GM12865 (cell line): ENCODE data around the gene IFITM1.
"Not testable (repeated sequence)": the region's sequence is repeated elsewhere in the genome, so short reads cannot be mapped to it uniquely, and the experiment has no call there.

Experiments used
- DNase-seq: peaks from one replicate; pipeline ENCODE4 v3.0.0; 2010; ENCODE audit warnings: low read depth
- H3K4me3 ChIP-seq: 2 replicates; pipeline ENCODE4 v1.5.1; 2011; ENCODE audit warnings: mild to moderate bottlenecking, low read depth, low read length, control low read depth
- CTCF ChIP-seq: IDR thresholded peaks from 2 replicates; pipeline ENCODE4 v1.5.1; 2011; ENCODE audit warnings: low read length, control low read depth, low read depth, inconsistent platforms; ENCODE audit not compliant: insufficient read depth; ENCODE audit errors: missing control alignments

The IFITM1 gene

GRCh38 chr11:284105-285020 is 29.5 kb upstream of the IFITM1 start:
- no peak overlapping the region for H3K4me3 ChIP-seq
- no peak for TF ChIP-seq CTCF
- DNase-seq, result no peak

GRCh38 chr11:285021-285893 is 28.6 kb upstream of the IFITM1 start:
- no peak overlapping the region for H3K4me3 ChIP-seq
- TF ChIP-seq CTCF, result no peak
- no peak for DNase-seq

GRCh38 chr11:285894-286220 is 28.0 kb upstream of the IFITM1 start:
- H3K4me3 ChIP-seq, result no peak overlapping the region
- DNase-seq, result no peak
- no peak for TF ChIP-seq CTCF

- not testable (repeated sequence) for H3K4me3 ChIP-seq
Measured at GRCh38 chr11:286977-287820, 26.6 kb upstream of the IFITM1 start.

GRCh38 chr11:287821-288477 is 25.9 kb upstream of the IFITM1 start:
- no peak for TF ChIP-seq CTCF
- DNase-seq, result no peak
- H3K4me3 ChIP-seq, result peak overlapping the region; percentile 43

More at GRCh38 chr11:286977-287820, 26.6 kb upstream of the IFITM1 start:
- not testable (repeated sequence) for DNase-seq

GRCh38 chr11:288478-289397 is 25.1 kb upstream of the IFITM1 start, which contains the start of gene PGGHG:
TSS of gene PGGHG (plus strand) at chr11:289126. CDS start at chr11:289817, 691 bp downstream.
- peak within 1 kb of the TSS; percentile 51 for H3K4me3 ChIP-seq
- TF ChIP-seq CTCF, result no peak
- peak; percentile 75 for DNase-seq
